K562 (cell line): ENCODE measurements around the gene ZNF326. TPM values are rescaled to one million over a fixed set of nuclear protein-coding genes. Genes with fewer than 3 reads are reported as not detected.
A peak's percentile ranks its signal among the peaks of the same experiment; 100 is the strongest.

Source experiments
- CEBPB ChIP-seq: fragments of 450-650 bp; IDR thresholded peaks from 2 replicates; pipeline ENCODE4 v1.6.1; 2016; ENCODE audit warnings: missing genetic modification characterization, missing compliant biosample characterization
- CHD7 ChIP-seq: fragments of 200-600 bp; sonication (generic); IDR thresholded peaks from one replicate; pipeline ENCODE4 v1.6.1; 2012; ENCODE audit warnings: mild to moderate bottlenecking, low read depth, low read length, inconsistent platforms
- DMBX1 ChIP-seq: fragments of 250-450 bp; sonication (Bioruptor Pico); IDR thresholded peaks from 2 replicates; pipeline ENCODE4 v1.8.0; 2022; ENCODE audit warnings: inconsistent platforms, mild to moderate bottlenecking, moderate library complexity, borderline replicate concordance
- DNMT1 ChIP-seq: fragments of 450-650 bp; IDR thresholded peaks from 2 replicates; pipeline ENCODE4 v1.6.1; 2016; ENCODE audit warnings: antibody characterized with exemption, mild to moderate bottlenecking
- MEF2A ChIP-seq: IDR thresholded peaks from 2 replicates; pipeline ENCODE4 v1.6.1; 2011; ENCODE audit warnings: low read depth, mild to moderate bottlenecking, low read length, moderate library complexity; ENCODE audit not compliant: control insufficient read depth
- NCOR1 ChIP-seq: fragments of 450-650 bp; IDR thresholded peaks from 2 replicates; pipeline ENCODE4 v1.6.1; 2016; ENCODE audit warnings: mild to moderate bottlenecking, moderate library complexity
- NFYB ChIP-seq: IDR thresholded peaks from 2 replicates; pipeline ENCODE4 v1.6.1; 2011; ENCODE audit warnings: mild to moderate bottlenecking, moderate library complexity; ENCODE audit not compliant: insufficient read length; ENCODE audit errors: extremely low read depth
- ZNF639 ChIP-seq, 2 experiments: fragments of 200-800 bp in 1 of 2; sonication (Bioruptor generic) in 1 of 2; sonication (generic) in 1 of 2; formaldehyde crosslinking in 1 of 2; IDR thresholded peaks in 1 of 2; conservative IDR thresholded peaks in 1 of 2; 2 replicates each; pipeline versions ENCODE4 v1.5.0 to v1.6.1; 2016 to 2020; ENCODE audit warnings: missing compliant biosample characterization in 1 of 2, missing genetic modification characterization in 1 of 2, missing genetic modification reagents in 1 of 2
- ZNF766 ChIP-seq: fragments of 200-800 bp; sonication (Bioruptor generic); conservative IDR thresholded peaks from 2 replicates; pipeline ENCODE4 v1.6.1; 2016; ENCODE audit warnings: missing genetic modification characterization, missing compliant biosample characterization
- polyA plus RNA-seq, 8 experiments: library from polyadenylated mRNA; depleted of rRNA in 4 of 8; stranded (reverse) in 5 of 8; unstranded in 3 of 8; fragments of >200 nt; fragmentation: Nextera tagmentation in 2 of 8; fragmentation: Illumina TruSeq in 1 of 8; extraction: Ambion mirVana in 2 of 8; extraction: Trizol in 1 of 8; gene quantifications; 2 replicates each; pipeline versions ENCODE4 v1.2.1 to v1.2.3, GENCODE V29; 2011 to 2014; ENCODE audit warnings: inconsistent platforms in 1 of 8, missing spikeins in 1 of 8
- total RNA-seq, 7 experiments: library from RNA; depleted of rRNA in 6 of 7; stranded (reverse); fragments of >200 nt in 6 of 7; fragmentation: Illumina TruSeq in 2 of 7; extraction: Trizol in 2 of 7; gene quantifications; 2 replicates each; pipeline versions ENCODE4 v1.2.1 to v1.2.3, GENCODE V29; 2011 to 2021; ENCODE audit warnings: low replicate concordance in 1 of 7
- TF ChIP-seq, protein P1 (sequence below): sonication (generic); formaldehyde crosslinking; IDR thresholded peaks from 2 replicates; pipeline ENCODE4 v1.8.1; 2023; ENCODE audit warnings: mild to moderate bottlenecking, missing genetic modification reagents

Gene ZNF326
- total and polyA plus RNA-seq, 9 of the 15 experiments (the other 6 are each of a cell fraction or from before 2014, with no cell fraction given), result 7.2 to 33.2 (median 20.1) TPM

- TF ChIP-seq CHD7 (no peak), DNMT1 (no peak), NCOR1 (no peak), NFYB (peak; percentile 37), CEBPB (no peak), DMBX1 (CRISPR knock-in tag) (no peak), ZNF639 (CRISPR knock-in tag; conservative IDR thresholded peaks at IDR 0.05 in 1 of 2, IDR thresholded peaks at IDR 0.05 in 1 of 2) (peak in 1 of 2 experiments; percentile 83; a peak in 2 of 4 replicates), MEF2A (no peak), ZNF766 (CRISPR knock-in tag) (peak; percentile 35; the same call in 1 of the 2 replicates)
- TF ChIP-seq, protein P1, sequence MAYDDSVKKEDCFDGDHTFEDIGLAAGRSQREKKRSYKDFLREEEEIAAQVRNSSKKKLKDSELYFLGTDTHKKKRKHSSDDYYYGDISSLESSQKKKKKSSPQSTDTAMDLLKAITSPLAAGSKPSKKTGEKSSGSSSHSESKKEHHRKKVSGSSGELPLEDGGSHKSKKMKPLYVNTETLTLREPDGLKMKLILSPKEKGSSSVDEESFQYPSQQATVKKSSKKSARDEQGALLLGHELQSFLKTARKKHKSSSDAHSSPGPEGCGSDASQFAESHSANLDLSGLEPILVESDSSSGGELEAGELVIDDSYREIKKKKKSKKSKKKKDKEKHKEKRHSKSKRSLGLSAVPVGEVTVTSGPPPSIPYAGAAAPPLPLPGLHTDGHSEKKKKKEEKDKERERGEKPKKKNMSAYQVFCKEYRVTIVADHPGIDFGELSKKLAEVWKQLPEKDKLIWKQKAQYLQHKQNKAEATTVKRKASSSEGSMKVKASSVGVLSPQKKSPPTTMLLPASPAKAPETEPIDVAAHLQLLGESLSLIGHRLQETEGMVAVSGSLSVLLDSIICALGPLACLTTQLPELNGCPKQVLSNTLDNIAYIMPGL (CRISPR knock-in tag), result peak; percentile 94
Observed at GRCh38 chr1:89994805-89995597, at the start of gene ZNF326 (continued).
